CD4-positive, alpha-beta memory T cell (primary cell): Measurements from ENCODE around the gene MASP1. TPM values are rescaled to one million over a fixed set of nuclear protein-coding genes. Genes with fewer than 3 reads are reported as not detected.

Experiments used
- CTCF ChIA-PET: fragments of 350-600 bp; sonication (Branson Sonifier 250); formaldehyde crosslinking; loops from one replicate; lab custom pipeline; 2021; ENCODE audit warnings: inconsistent platforms; ENCODE audit not compliant: partially characterized antibody; lab: Charles Lee
- POLR2A ChIA-PET: fragments of 350-600 bp; sonication (Branson Sonifier 250); formaldehyde crosslinking; loops from one replicate; lab custom pipeline; 2021; ENCODE audit not compliant: partially characterized antibody; lab: Charles Lee
- DNase-seq, 5 donors: peaks; one replicate each; pipeline versions ENCODE4 v3.0.0 to v3.0.0-alpha.2; 2020 to 2022; ENCODE audit warnings: mixed read lengths in 1 of 5
- H3K27ac ChIP-seq: one replicate; pipeline ENCODE4 v1.7.0; 2013; ENCODE audit warnings: low read depth, low read length
- H3K27me3 ChIP-seq: 2 replicates; pipeline ENCODE4 v1.7.0; 2013; ENCODE audit warnings: mild to moderate bottlenecking, low read length, moderate library complexity; ENCODE audit not compliant: insufficient read depth
- H3K36me3 ChIP-seq: 2 replicates; pipeline ENCODE4 v1.7.0; 2013; ENCODE audit warnings: mild to moderate bottlenecking, low read length, moderate library complexity; ENCODE audit not compliant: insufficient read depth
- H3K4me1 ChIP-seq: 2 replicates; pipeline ENCODE4 v1.7.0; 2013; ENCODE audit warnings: mild to moderate bottlenecking, low read length, moderate library complexity; ENCODE audit not compliant: insufficient read depth
- H3K4me3 ChIP-seq, 2 donors: one replicate each; pipeline ENCODE4 v1.7.0; 2013; ENCODE audit warnings: low read length in 2 of 2, mild to moderate bottlenecking in 1 of 2
- H3K9me3 ChIP-seq, 2 donors: one replicate each; pipeline ENCODE4 v1.7.0; 2013; ENCODE audit warnings: low read length in 2 of 2, control low read depth in 1 of 2; ENCODE audit not compliant: control insufficient read depth in 1 of 2
- H3K27ac Mint-ChIP-seq, 7 donors: one replicate each; pipeline ENCODE4 v1.8.0; 2020 to 2021; ENCODE audit warnings: mixed read lengths in 7 of 7, mild to moderate bottlenecking in 6 of 7, inconsistent platforms in 3 of 7, moderate library complexity in 3 of 7
- H3K27me3 Mint-ChIP-seq, 2 donors: one replicate each; pipeline ENCODE4 v1.8.0; 2020 to 2021; ENCODE audit warnings: mixed read lengths in 2 of 2
- H3K36me3 Mint-ChIP-seq, 2 donors: one replicate each; pipeline ENCODE4 v1.8.0; 2020 to 2021; ENCODE audit warnings: mixed read lengths in 2 of 2, inconsistent platforms in 1 of 2, mild to moderate bottlenecking in 1 of 2
- H3K4me1 Mint-ChIP-seq, 4 donors: one replicate each; pipeline ENCODE4 v1.8.0; 2020 to 2021; ENCODE audit warnings: mixed read lengths in 4 of 4, mild to moderate bottlenecking in 1 of 4
- H3K4me3 Mint-ChIP-seq, 8 donors: one replicate each; pipeline ENCODE4 v1.8.0; 2020 to 2021; ENCODE audit warnings: mixed read lengths in 8 of 8, mild to moderate bottlenecking in 7 of 8, moderate library complexity in 6 of 8, inconsistent platforms in 3 of 8
- H3K9me3 Mint-ChIP-seq, 8 donors: one replicate each; pipeline ENCODE4 v1.8.0; 2020 to 2021; ENCODE audit warnings: mixed read lengths in 8 of 8, mild to moderate bottlenecking in 5 of 8, inconsistent platforms in 3 of 8, moderate library complexity in 1 of 8
- intact Hi-C: fragments of 100-400 bp; cut with micrococcal nuclease; formaldehyde crosslinking; loops from one replicate; pipeline ENCODE4 v1.15.1; 2023
- polyA plus RNA-seq, 2 donors: library from polyadenylated mRNA; unstranded; fragments of 300-500 nt; fragmentation: Illumina TruSeq; gene quantifications; one replicate each; pipeline ENCODE4 v1.2.3, GENCODE V29; 2021
- total RNA-seq, 2 experiments: library from RNA; stranded (reverse); gene quantifications; one replicate each; pipeline ENCODE4 v1.2.3, GENCODE V29; 2021

Gene MASP1
- total and polyA plus RNA-seq, 4 experiments from 2014 or later, result not detected

DNA sequence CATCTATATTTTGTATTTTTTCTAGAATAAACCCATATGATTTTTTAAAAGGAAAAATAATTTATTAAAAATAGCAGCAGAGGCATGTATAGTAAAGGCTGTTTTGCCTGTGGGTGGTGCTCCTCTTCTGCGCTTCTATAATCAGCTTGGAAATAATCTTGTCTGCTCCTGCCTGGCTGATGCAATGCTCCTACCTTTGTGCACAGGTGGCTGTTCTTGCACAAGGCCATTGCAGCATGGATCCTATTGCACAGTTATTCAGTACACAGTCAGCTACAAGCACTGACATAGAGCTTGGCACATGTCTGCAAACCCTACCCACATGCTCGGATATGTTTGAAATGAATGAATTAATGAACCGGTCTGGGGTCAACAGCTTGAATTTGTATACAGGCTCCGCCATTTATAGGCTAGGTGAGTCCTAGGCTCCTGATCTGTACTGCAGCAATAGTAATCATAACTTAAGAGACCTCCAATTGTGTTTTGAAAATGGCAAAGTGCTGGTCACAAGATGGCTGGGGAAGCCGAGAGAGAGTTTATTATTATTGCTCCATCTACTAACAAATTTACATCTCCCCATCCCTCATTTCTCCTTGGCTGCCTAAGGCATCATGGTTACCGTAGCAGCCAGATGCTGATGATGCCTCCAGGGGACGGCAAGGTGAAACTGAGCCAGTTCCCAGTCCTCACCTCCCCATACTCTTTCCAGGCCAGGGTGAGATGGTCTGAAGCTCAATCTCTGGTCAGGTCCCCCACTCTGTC is 94.8 kb downstream of the MASP1 start:
- Mint-ChIP-seq H3K27me3 (peaks cover 2 to 19% of the 10 kb centered on the region in 2 donors), H3K4me1 (no peaks in the 10 kb centered on the region), H3K27ac (no peak overlapping the region), H3K36me3 (no peaks in the 10 kb centered on the region), H3K4me3 (no peak overlapping the region), H3K9me3 (no peaks in the 10 kb centered on the region)
- Histone ChIP-seq H3K4me1 (no peaks in the 10 kb centered on the region), H3K27ac (no peak overlapping the region), H3K4me3 (no peak overlapping the region), H3K27me3 (no peaks in the 10 kb centered on the region), H3K9me3 (no peaks in the 10 kb centered on the region), H3K36me3 (no peaks in the 10 kb centered on the region)
- ChIA-PET CTCF (no interaction called here), POLR2A (no interaction called here)
- intact Hi-C loops, result no loop called here
- no peak for DNase-seq

DNA sequence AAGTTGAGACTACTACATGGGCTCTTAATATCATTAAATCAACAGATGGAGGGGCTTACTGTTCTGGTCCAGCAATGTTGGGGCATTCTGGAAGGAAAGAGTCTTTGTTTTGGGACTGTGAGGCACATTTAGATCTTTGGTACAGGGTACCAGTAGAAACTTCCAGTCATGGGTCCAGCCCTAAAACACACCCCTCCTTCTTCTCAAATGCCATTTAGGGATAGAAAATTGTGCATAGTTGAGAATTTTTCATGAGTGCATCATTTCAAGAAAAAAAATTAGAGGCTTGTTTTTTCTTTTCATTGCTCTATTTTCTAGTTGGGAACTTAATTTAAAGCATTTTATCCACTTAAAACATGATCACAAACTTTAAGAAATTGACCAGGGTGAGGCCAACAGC is 98.4 kb downstream of the MASP1 start:
- no peaks in the 10 kb centered on the region for H3K36me3 ChIP-seq
- intact Hi-C loops, result no loop called here
- H3K9me3 Mint-ChIP-seq, result peaks cover 0 to 4% (median 0%) of the 10 kb centered on the region in 8 donors
- no peaks in the 10 kb centered on the region for H3K9me3 ChIP-seq
- no peaks in the 10 kb centered on the region for H3K4me1 Mint-ChIP-seq
- no peaks in the 10 kb centered on the region for H3K36me3 Mint-ChIP-seq
- ChIA-PET POLR2A (no interaction called here), CTCF (interaction anchor here (0.6 kb wide), 1 partner anchor 1562 kb away, joined by 3 read pairs; no protein-coding TSS in a partner anchor)
- H3K4me3 ChIP-seq, result no peak overlapping the region
- H3K4me3 Mint-ChIP-seq, result no peak overlapping the region
- H3K27me3 ChIP-seq, result no peaks in the 10 kb centered on the region
- no peak overlapping the region for H3K27ac Mint-ChIP-seq
- DNase-seq, result no peak
- H3K4me1 ChIP-seq, result no peaks in the 10 kb centered on the region
- H3K27ac ChIP-seq, result no peak overlapping the region
- H3K27me3 Mint-ChIP-seq, result peaks cover 15 to 29% of the 10 kb centered on the region in 2 donors

GRCh38 chr3:187191271-187191670 is 100.3 kb downstream of the MASP1 start:
- Histone ChIP-seq H3K4me1 (no peaks in the 10 kb centered on the region), H3K27me3 (no peaks in the 10 kb centered on the region), H3K36me3 (no peaks in the 10 kb centered on the region), H3K27ac (no peak overlapping the region), H3K4me3 (no peak overlapping the region), H3K9me3 (no peaks in the 10 kb centered on the region)
- Mint-ChIP-seq H3K4me3 (no peak overlapping the region), H3K36me3 (no peaks in the 10 kb centered on the region), H3K9me3 (peaks cover 0 to 7% (median 0%) of the 10 kb centered on the region in 8 donors), H3K4me1 (no peaks in the 10 kb centered on the region), H3K27ac (no peak overlapping the region), H3K27me3 (peaks cover 23 to 31% of the 10 kb centered on the region in 2 donors)
- DNase-seq, result no peak
- POLR2A ChIA-PET, result no interaction called here
- CTCF ChIA-PET, result interaction anchor here (0.6 kb wide), 1 partner anchor 29 kb away, joined by 3 read pairs; no protein-coding TSS in a partner anchor
- intact Hi-C loops, result no loop called here

DNA sequence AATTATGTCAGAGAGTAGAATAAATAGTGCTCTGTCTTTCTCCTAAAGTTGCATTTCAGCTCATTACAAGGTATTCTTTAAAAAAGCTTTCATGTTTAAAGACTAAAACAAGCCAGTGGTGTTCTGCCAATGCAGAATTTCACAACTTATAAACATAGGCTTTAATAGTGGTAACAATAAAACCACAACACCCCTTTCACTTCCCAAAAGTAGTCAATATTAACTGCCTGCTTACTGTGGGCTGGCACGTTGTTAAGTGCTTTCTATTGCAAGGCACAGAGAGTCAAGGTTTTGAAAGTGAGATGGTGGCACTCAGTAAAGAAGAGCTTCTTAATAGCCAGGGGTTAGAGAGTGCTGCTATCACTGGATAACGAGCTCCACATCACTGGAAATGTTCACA is 102.6 kb downstream of the MASP1 start:
- DNase-seq, result no peak
- Histone ChIP-seq H3K27ac (no peak overlapping the region), H3K36me3 (no peaks in the 10 kb centered on the region), H3K4me3 (no peak overlapping the region), H3K9me3 (no peaks in the 10 kb centered on the region), H3K4me1 (no peaks in the 10 kb centered on the region), H3K27me3 (no peaks in the 10 kb centered on the region)
- Mint-ChIP-seq H3K9me3 (peaks cover 0 to 7% (median 0%) of the 10 kb centered on the region in 8 donors), H3K4me1 (no peaks in the 10 kb centered on the region), H3K4me3 (no peak overlapping the region), H3K27ac (no peak overlapping the region), H3K36me3 (no peaks in the 10 kb centered on the region), H3K27me3 (peaks cover 22 to 25% of the 10 kb centered on the region in 2 donors)
- intact Hi-C loops, result no loop called here
- ChIA-PET CTCF (interaction anchor here (1.0 kb wide), 1 partner anchor 75 kb away, joined by 4 read pairs; no protein-coding TSS in a partner anchor), POLR2A (no interaction called here)

DNA sequence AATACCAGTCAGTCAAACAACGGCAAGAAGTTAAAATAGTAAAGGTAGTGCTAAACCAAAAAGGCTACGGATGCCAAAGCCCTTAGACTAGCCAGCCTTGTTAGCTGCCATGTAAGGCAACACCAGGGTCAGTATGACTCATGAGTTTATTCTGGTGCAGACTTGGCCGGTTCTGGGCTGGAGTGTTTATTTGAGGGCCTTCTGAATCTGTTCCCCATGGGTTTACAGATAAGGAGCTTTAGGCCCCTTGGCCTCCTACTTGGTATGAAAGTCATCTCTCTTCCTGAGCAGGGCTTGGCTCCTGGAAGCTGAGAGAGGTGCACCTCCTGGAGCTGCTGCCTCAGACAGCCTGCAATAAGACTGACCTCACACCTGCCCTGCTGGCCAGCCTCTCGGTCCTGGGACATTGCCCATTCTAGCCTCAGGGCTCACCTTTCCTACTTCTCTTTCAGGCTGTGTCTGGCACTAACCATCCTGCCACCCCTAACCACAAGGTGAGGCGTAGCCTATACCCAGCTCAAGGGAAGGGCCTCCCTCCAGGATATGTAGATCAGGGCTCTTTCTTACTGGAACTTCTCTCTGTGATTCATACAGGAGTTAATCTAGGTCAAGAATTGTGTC is 104.6 kb downstream of the MASP1 start:
- Mint-ChIP-seq H3K27ac (no peak overlapping the region), H3K36me3 (no peaks in the 10 kb centered on the region), H3K4me1 (no peaks in the 10 kb centered on the region), H3K9me3 (peaks cover 0 to 7% (median 0%) of the 10 kb centered on the region in 8 donors), H3K4me3 (no peak overlapping the region), H3K27me3 (peaks cover 17 to 22% of the 10 kb centered on the region in 2 donors)
- Histone ChIP-seq H3K4me1 (no peaks in the 10 kb centered on the region), H3K36me3 (no peaks in the 10 kb centered on the region), H3K27me3 (no peaks in the 10 kb centered on the region), H3K4me3 (no peak overlapping the region), H3K9me3 (no peaks in the 10 kb centered on the region), H3K27ac (no peak overlapping the region)
- ChIA-PET CTCF (no interaction called here), POLR2A (no interaction called here)
- no peak for DNase-seq
- intact Hi-C loops, result no loop called here

DNA sequence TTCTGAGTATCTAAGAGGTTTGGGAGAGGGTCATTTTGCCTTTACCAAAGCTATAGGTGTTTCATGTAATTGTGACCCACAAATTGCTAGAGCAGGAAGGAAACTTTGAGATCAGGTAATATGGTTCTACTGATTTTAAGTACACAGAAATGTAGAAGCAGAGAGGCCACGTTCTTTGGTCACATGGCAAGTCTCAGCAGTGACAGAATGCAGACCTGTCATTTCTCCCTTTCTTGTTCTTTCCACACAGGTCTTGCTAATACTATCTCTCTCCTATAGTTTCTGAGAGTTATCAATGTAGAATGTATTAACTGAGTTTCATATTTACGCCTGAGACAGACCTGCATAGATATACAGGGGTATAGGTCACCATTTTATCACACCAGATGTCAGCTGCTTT is 105.2 kb downstream of the MASP1 start:
- Mint-ChIP-seq H3K4me3 (no peak overlapping the region), H3K27me3 (peaks cover 17 to 20% of the 10 kb centered on the region in 2 donors), H3K9me3 (peaks cover 0 to 7% (median 0%) of the 10 kb centered on the region in 8 donors), H3K27ac (no peak overlapping the region), H3K36me3 (no peaks in the 10 kb centered on the region), H3K4me1 (no peaks in the 10 kb centered on the region)
- Histone ChIP-seq H3K27ac (no peak overlapping the region), H3K4me1 (no peaks in the 10 kb centered on the region), H3K36me3 (no peaks in the 10 kb centered on the region), H3K9me3 (no peaks in the 10 kb centered on the region), H3K4me3 (no peak overlapping the region), H3K27me3 (no peaks in the 10 kb centered on the region)
- no peak for DNase-seq
- CTCF ChIA-PET, result interaction anchor here (0.6 kb wide), 1 partner anchor 115 kb away, joined by 3 read pairs; no protein-coding TSS in a partner anchor
- intact Hi-C loops, result no loop called here
- POLR2A ChIA-PET, result no interaction called here

DNA sequence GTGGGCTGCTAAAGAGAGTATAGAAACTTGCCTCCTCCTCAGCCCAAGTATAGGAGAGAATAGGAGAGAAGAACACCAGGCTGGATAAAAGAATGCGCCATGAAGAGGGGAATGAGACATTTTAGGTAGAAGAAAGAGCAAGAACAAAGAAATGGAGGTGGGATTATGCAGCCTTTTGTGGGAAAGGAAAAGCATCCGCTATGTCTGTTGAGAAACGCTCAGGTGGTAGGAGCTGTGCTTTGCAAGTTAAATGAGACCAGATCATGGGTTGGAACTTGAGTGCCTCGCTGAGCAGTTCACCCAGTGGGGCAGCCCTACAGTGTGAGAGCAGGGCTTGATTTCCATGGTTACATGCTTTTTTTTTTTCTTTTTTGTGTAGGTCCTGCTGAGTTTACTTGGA is 105.8 kb downstream of the MASP1 start:
- DNase-seq, result no peak
- H3K4me1 ChIP-seq, result no peaks in the 10 kb centered on the region
- H3K27me3 ChIP-seq, result no peaks in the 10 kb centered on the region
- ChIA-PET POLR2A (no interaction called here), CTCF (interaction anchor here (0.6 kb wide), 1 partner anchor 116 kb away, joined by 3 read pairs; no protein-coding TSS in a partner anchor)
- intact Hi-C loops, result no loop called here
- no peak overlapping the region for H3K4me3 Mint-ChIP-seq
- H3K4me3 ChIP-seq, result no peak overlapping the region
- no peaks in the 10 kb centered on the region for H3K9me3 ChIP-seq
- no peak overlapping the region for H3K27ac Mint-ChIP-seq
- no peaks in the 10 kb centered on the region for H3K4me1 Mint-ChIP-seq
- peaks cover 0 to 7% (median 0%) of the 10 kb centered on the region in 8 donors for H3K9me3 Mint-ChIP-seq
- no peaks in the 10 kb centered on the region for H3K36me3 Mint-ChIP-seq
- peaks cover 15% of the 10 kb centered on the region in 2 donors for H3K27me3 Mint-ChIP-seq
- no peak overlapping the region for H3K27ac ChIP-seq
- H3K36me3 ChIP-seq, result no peaks in the 10 kb centered on the region
